Raji (cell line): ENCODE data around the gene BTAF1.

Experiments used
- POLR2A ChIP-seq: IDR thresholded peaks from 2 replicates; pipeline ENCODE4 v1.6.1; 2011; ENCODE audit warnings: low read depth, low read length, control low read depth; ENCODE audit not compliant: insufficient read depth

BTAF1 gene

GRCh38 chr10:91939653-91940052, 16.1 kb downstream of the BTAF1 start:
- TF ChIP-seq POLR2A, result no peak

GRCh38 chr10:91941426-91941825, 17.9 kb downstream of the BTAF1 start:
- no peak for TF ChIP-seq POLR2A

GRCh38 chr10:91944880-91945630, 21.5 kb downstream of the BTAF1 start:
- TF ChIP-seq POLR2A, result no peak

GRCh38 chr10:91953600-91954160, 30.1 kb downstream of the BTAF1 start:
- no peak for TF ChIP-seq POLR2A

GRCh38 chr10:91955114-91955513, 31.5 kb downstream of the BTAF1 start:
- no peak for TF ChIP-seq POLR2A

GRCh38 chr10:91957091-91957490, 33.5 kb downstream of the BTAF1 start:
- TF ChIP-seq POLR2A, result no peak

- no peak for TF ChIP-seq POLR2A
Observed at GRCh38 chr10:91969297-91969696, 45.7 kb downstream of the BTAF1 start.

GRCh38 chr10:91974960-91975359, 51.4 kb downstream of the BTAF1 start:
- no peak for TF ChIP-seq POLR2A

GRCh38 chr10:91975438-91975837, 51.9 kb downstream of the BTAF1 start:
- no peak for TF ChIP-seq POLR2A

- TF ChIP-seq POLR2A, result no peak
Observed at GRCh38 chr10:91976317-91977051, 52.9 kb downstream of the BTAF1 start.

- TF ChIP-seq POLR2A, result no peak
Observed at GRCh38 chr10:91977491-91977890, 53.9 kb downstream of the BTAF1 start.

- TF ChIP-seq POLR2A, result no peak
Observed at GRCh38 chr10:91978585-91978984, 55.0 kb downstream of the BTAF1 start.

GRCh38 chr10:91980319-91980718, 56.7 kb downstream of the BTAF1 start:
- no peak for TF ChIP-seq POLR2A

GRCh38 chr10:91983416-91983815, 59.8 kb downstream of the BTAF1 start:
- TF ChIP-seq POLR2A, result no peak

- TF ChIP-seq POLR2A, result no peak
Observed at GRCh38 chr10:91987397-91988037, 63.9 kb downstream of the BTAF1 start.

GRCh38 chr10:91992031-91992430, 68.5 kb downstream of the BTAF1 start:
- no peak for TF ChIP-seq POLR2A

GRCh38 chr10:91996266-91996665, 72.7 kb downstream of the BTAF1 start:
- no peak for TF ChIP-seq POLR2A
